ENCODE data around the gene TTYH1.
A peak's percentile ranks its signal among the peaks of the same experiment; 100 is the strongest.
"Not testable (repeated sequence)": the region's sequence is repeated elsewhere in the genome, so short reads cannot be mapped to it uniquely, and the experiment has no call there.

The TTYH1 gene

GRCh38 chr19:54446349-54446748, 31.1 kb downstream of the TTYH1 start:
- DNase-seq (ENCODE audit: low read depth), result not testable (repeated sequence)

- DNase-seq (ENCODE audit: low read depth), result peak; percentile 53
These were observed 32.9 kb downstream of the TTYH1 start for GRCh38 chr19:54448040-54448773.

- peak; percentile 99 for DNase-seq (ENCODE audit: low read depth)
These were observed 33.8 kb downstream of the TTYH1 start, which contains the start of gene LENG8 for GRCh38 chr19:54448774-54449700. TSS of gene LENG8 (plus strand) at chr19:54449199. CDS start at chr19:54451345, 2,146 bp downstream.

GRCh38 chr19:54449701-54450069, 34.4 kb downstream of the TTYH1 start:
- DNase-seq (ENCODE audit: low read depth), result peak; percentile 44

- DNase-seq (ENCODE audit: low read depth), result peak; percentile 31
These were observed 36.1 kb downstream of the TTYH1 start for GRCh38 chr19:54451331-54451871.

GRCh38 chr19:54451997-54452396, 36.7 kb downstream of the TTYH1 start:
- DNase-seq (ENCODE audit: low read depth), result no peak

- no peak for DNase-seq (ENCODE audit: low read depth)
These were observed 37.4 kb downstream of the TTYH1 start for GRCh38 chr19:54452626-54453025.

GRCh38 chr19:54453921-54454780, 38.9 kb downstream of the TTYH1 start:
- no peak for DNase-seq (ENCODE audit: low read depth)

GRCh38 chr19:54454781-54455675, 39.8 kb downstream of the TTYH1 start:
- DNase-seq (ENCODE audit: low read depth), result no peak

GRCh38 chr19:54455786-54456422, 40.6 kb downstream of the TTYH1 start:
- DNase-seq (ENCODE audit: low read depth), result no peak

GRCh38 chr19:54456423-54457373, 41.4 kb downstream of the TTYH1 start:
- DNase-seq (ENCODE audit: low read depth), result no peak

GRCh38 chr19:54457773-54458647, 42.7 kb downstream of the TTYH1 start:
- no peak for DNase-seq (ENCODE audit: low read depth)

GRCh38 chr19:54458648-54459281, 43.5 kb downstream of the TTYH1 start:
- no peak for DNase-seq (ENCODE audit: low read depth)

- DNase-seq (ENCODE audit: low read depth), result no peak
These were observed 44.3 kb downstream of the TTYH1 start for GRCh38 chr19:54459282-54460229.

GRCh38 chr19:54460230-54461005, 45.2 kb downstream of the TTYH1 start:
- no peak for DNase-seq (ENCODE audit: low read depth)

- DNase-seq (ENCODE audit: low read depth), result no peak
These were observed 45.9 kb downstream of the TTYH1 start for GRCh38 chr19:54461210-54461609.

Data from iris pigment epithelial cell (primary cell).